HG03432 (cell line): ENCODE data around the gene LRRC8C.

Experiments used
- ATAC-seq: cut with Tn5 transposase; IDR thresholded peaks from one replicate; pipeline ENCODE4 v1.9.1; 2021; ENCODE audit warnings: mild to moderate bottlenecking, moderate library complexity; ENCODE audit not compliant: unreplicated experiment

LRRC8C gene

GRCh38 chr1:89761338-89761737, 128.4 kb downstream of the LRRC8C start:
- ATAC-seq, result no peak

- ATAC-seq, result no peak
These were observed 129.0 kb downstream of the LRRC8C start for GRCh38 chr1:89761901-89762300.

GRCh38 chr1:89762386-89762778, 129.5 kb downstream of the LRRC8C start:
- ATAC-seq, result no peak

GRCh38 chr1:89762779-89763648, 130.1 kb downstream of the LRRC8C start:
- ATAC-seq, result peak; percentile 100

- ATAC-seq, result no peak
These were observed 130.7 kb downstream of the LRRC8C start for GRCh38 chr1:89763649-89763986.

GRCh38 chr1:89765774-89766173, 132.9 kb downstream of the LRRC8C start:
- ATAC-seq, result no peak

GRCh38 chr1:89767618-89768017, 134.7 kb downstream of the LRRC8C start:
- ATAC-seq, result no peak
